K562 (cell line): ENCODE measurements around the gene KL. TPM values are rescaled to one million over a fixed set of nuclear protein-coding genes. Genes with fewer than 3 reads are reported as not detected.

Experiments
- NKRF ChIP-seq: fragments of 450-650 bp; IDR thresholded peaks from 2 replicates; pipeline ENCODE4 v1.6.1; 2016; ENCODE audit warnings: borderline replicate concordance
- PBX2 ChIP-seq, 2 experiments: IDR thresholded peaks in 1 of 2; conservative IDR thresholded peaks in 1 of 2; 2 replicates each; pipeline ENCODE4 v1.6.1; 2016; ENCODE audit warnings: low read depth in 2 of 2, mild to moderate bottlenecking in 1 of 2, missing compliant biosample characterization in 1 of 2, missing genetic modification characterization in 1 of 2, moderate library complexity in 1 of 2
- POLR3G ChIP-seq: IDR thresholded peaks from 2 replicates; pipeline ENCODE4 v1.6.1; 2011; ENCODE audit not compliant: insufficient read length, insufficient replicate concordance; ENCODE audit errors: extremely low read depth
- THAP7 ChIP-seq: fragments of 250-450 bp; sonication (Bioruptor Pico); IDR thresholded peaks from 2 replicates; pipeline ENCODE4 v1.5.0; 2021
- TRIM28 ChIP-seq: fragments of 450-650 bp; IDR thresholded peaks from 2 replicates; pipeline ENCODE4 v1.6.1; 2017
- ZNF398 ChIP-seq: fragments of 250-450 bp; sonication (Bioruptor Pico); IDR thresholded peaks from 2 replicates; pipeline ENCODE4 v1.8.0; 2021; ENCODE audit warnings: moderate library complexity, mild to moderate bottlenecking, inconsistent platforms
- polyA plus RNA-seq, 8 experiments: library from polyadenylated mRNA; depleted of rRNA in 4 of 8; stranded (reverse) in 5 of 8; unstranded in 3 of 8; fragments of >200 nt; fragmentation: Nextera tagmentation in 2 of 8; fragmentation: Illumina TruSeq in 1 of 8; extraction: Ambion mirVana in 2 of 8; extraction: Trizol in 1 of 8; gene quantifications; 2 replicates each; pipeline versions ENCODE4 v1.2.1 to v1.2.3, GENCODE V29; 2011 to 2014; ENCODE audit warnings: inconsistent platforms in 1 of 8, missing spikeins in 1 of 8
- total RNA-seq, 7 experiments: library from RNA; depleted of rRNA in 6 of 7; stranded (reverse); fragments of >200 nt in 6 of 7; fragmentation: Illumina TruSeq in 2 of 7; extraction: Trizol in 2 of 7; gene quantifications; 2 replicates each; pipeline versions ENCODE4 v1.2.1 to v1.2.3, GENCODE V29; 2011 to 2021; ENCODE audit warnings: low replicate concordance in 1 of 7
- TF ChIP-seq, protein P1 (sequence below): fragments of 250-450 bp; sonication (Bioruptor Pico); IDR thresholded peaks from 2 replicates; pipeline ENCODE4 v1.5.0; 2021; ENCODE audit warnings: mild to moderate bottlenecking, borderline replicate concordance

The KL gene
- total and polyA plus RNA-seq, 9 of the 15 experiments (the other 6 are each of a cell fraction or from before 2014, with no cell fraction given), result not detected

GRCh38 chr13:32986552-32986951 is 29.7 kb upstream of the KL start (continued):
- TF ChIP-seq, protein P1, sequence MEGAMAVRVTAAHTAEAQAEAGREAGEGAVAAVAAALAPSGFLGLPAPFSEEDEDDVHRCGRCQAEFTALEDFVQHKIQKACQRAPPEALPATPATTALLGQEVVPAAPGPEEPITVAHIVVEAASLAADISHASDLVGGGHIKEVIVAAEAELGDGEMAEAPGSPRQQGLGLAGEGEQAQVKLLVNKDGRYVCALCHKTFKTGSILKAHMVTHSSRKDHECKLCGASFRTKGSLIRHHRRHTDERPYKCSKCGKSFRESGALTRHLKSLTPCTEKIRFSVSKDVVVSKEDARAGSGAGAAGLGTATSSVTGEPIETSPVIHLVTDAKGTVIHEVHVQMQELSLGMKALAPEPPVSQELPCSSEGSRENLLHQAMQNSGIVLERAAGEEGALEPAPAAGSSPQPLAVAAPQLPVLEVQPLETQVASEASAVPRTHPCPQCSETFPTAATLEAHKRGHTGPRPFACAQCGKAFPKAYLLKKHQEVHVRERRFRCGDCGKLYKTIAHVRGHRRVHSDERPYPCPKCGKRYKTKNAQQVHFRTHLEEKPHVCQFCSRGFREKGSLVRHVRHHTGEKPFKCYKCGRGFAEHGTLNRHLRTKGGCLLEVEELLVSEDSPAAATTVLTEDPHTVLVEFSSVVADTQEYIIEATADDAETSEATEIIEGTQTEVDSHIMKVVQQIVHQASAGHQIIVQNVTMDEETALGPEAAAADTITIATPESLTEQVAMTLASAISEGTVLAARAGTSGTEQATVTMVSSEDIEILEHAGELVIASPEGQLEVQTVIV (CRISPR knock-in tag), result no peak
- no peak for TF ChIP-seq NKRF
- no peak for TF ChIP-seq ZNF398 (CRISPR knock-in tag)
- TF ChIP-seq THAP7 (CRISPR knock-in tag), result no peak
- TF ChIP-seq POLR3G, result no peak
- no peak for TF ChIP-seq TRIM28
- TF ChIP-seq PBX2 (CRISPR knock-in tag; IDR thresholded peaks at IDR 0.05; ENCODE audit: low read depth), result no peak
- no peak for TF ChIP-seq PBX2 (tag; conservative IDR thresholded peaks at IDR 0.05; ENCODE audit: low read depth)
